ENCODE data around the gene ULBP1.
"Not testable (repeated sequence)": the region's sequence is repeated elsewhere in the genome, so short reads cannot be mapped to it uniquely, and the experiment has no call there.

ULBP1 gene

DNA sequence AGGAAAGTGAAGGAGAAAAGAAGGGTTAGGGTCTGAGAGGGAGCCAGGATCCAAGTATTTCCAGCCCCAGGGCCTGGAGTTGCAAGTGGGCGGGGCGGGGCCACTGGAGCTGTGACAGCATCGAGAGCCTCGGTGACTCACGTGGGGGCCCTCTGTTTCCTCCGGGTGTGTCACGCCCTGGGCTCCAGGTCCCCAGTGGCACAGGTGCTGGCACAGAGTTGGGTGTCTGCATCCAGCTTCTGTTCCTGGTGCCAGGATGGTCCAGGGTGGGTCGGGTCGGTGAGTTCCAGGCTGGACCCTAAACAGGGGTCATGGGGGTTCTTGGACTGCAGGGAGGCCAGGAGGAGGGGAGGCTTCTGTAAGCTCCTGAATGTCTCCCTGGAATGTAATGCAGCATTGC is 44.8 kb downstream of the ULBP1 start:
- DNase-seq: no peak

DNA sequence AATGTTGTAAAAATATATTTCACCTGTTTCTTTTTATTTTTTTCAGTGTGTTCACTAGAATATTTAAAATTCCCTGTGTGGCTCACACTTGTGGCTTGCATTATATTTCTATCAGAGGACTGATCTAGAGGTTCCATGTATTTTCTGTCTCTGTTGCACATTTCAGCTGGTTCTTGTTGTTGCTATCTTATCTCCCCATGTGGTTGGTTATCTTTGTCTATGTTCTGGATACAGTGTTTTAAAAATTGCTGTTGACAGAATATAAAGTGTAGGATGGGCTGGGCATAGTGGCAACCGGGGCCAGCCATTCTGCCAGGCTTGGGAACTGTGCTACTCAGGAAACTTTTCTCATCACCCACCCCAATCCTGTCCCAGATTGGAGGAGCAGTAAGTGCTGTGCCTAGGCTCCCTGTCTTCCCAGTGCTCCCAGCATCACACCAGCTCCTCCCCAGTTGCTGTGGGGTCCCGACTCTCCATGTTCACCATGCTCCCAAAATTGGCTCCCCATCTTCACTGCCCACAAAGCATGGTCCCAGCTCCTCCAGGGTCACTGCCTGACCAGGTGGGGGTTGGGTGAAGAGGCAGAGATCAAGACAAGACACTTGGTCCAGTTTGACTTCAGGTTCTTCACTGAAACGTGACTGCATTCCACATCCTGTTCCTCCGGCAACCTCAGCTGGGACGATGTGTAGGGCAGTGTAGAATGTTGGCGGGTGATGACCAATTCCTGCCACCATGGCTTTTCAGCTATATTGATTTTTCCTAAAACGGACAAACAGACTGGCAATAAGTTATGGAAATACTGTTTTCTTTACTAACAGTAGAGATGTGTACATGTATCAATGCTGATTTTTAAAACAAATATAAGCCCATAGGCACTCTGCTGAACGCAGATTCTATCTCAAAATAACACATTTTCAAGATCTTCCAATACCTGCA is 49.4 kb downstream of the ULBP1 start:
- DNase-seq: not testable (repeated sequence)

DNA sequence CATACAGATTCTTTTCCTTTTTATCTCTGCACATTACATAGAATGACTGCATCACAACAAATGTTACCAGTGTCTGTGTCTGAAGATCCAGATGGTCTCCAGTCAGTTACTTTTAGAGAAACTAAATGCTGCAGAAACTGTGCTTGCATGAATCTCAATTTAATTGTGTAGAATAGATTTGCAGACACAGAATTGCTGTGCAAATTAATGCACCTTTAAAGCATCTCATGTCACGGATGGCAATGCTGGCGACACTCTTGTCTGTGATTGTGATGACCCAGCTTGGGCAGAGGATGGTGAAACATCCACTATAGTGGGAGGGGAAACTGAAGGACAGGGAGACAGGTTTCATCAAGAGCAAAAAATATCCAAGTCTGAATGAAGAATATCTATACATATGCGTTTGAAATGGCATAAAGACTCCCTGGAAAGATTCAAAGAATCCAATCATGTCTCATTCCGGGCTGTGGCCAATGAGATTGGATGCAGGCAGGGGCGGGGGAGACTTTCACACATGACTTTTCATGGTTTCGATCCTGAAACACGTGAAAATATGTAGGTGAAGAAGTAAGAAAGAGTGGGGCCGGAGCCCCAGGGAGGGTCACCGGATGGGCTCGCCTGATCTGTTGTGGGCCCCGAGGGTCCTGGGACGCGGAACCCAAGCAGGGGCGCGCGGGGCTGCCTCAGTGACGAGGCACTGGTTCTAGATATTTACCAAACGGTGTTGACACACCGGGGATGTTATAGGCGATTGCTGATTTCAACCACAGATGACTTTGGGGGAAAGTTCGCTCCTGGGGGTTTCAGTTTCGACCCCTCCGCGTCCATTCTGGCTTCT is 50.3 kb downstream of the ULBP1 start:
- DNase-seq: not testable (repeated sequence)

DNA sequence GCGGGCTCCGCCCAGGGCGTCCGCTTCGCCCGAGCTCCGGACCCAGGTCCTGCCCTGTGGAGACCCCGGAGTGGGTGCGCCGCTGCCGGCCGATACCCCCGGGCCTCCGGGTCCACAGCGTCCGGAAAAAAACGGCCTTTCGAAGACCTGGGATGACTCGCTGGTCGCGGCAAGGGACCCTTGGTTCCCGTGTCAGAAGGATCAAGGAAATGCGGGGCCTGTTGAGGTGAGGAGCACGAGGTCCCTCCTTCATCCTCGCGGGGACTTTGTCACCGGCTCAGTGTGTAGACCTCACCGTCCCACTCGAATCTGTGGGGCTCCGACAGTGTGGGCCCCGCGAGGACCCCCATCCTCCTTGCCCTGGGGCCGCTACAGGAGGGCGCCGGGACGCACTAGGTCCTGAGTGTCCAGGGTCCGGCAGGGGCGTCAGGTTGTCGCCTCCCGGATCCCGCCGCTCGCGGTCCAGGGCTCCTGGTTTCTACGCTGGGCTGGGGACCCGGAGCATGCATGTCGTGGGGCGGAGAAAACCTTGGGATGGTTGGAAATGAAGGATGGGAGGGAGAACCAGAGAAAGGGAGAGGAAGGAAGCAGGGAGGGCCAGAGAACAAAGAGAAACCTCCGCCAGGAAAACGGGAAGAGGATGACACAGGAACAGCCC is 51.0 kb downstream of the ULBP1 start:
- DNase-seq: not testable (repeated sequence)

DNA sequence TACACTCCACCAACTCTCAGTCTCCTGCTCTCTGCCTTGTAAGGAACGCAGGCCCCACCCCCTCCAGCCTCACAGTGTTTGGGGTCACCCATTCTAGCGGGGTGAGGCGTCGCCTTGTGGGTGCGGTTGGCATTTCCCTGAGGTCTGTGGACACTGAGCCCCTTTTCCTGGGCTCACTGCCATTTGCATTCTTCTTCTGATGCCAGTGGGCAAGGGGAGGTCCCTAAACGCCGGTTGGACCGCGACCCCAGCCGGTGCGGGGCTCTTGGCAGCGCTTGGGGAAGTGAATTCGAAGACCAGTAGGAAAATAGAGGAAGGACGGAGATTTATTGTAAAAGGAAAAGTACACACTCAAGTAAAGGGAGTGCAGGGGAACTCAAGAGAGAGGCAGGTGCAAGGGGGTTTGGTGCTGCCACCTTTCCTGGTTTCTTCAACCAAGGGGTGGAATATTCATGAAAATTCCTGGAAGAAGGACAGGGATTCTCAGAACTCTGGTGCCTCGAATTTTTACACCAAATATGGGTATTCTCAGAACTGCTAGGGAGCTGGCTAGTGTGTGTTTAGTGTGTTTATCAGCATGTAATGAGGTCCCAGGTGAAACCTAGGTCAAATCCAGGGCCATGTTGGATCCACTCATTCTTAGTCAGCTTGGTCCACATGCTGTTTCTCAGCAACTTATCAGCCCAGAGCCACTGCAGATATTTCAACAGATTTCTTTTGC is 51.7 kb downstream of the ULBP1 start:
- DNase-seq: not testable (repeated sequence)

DNA sequence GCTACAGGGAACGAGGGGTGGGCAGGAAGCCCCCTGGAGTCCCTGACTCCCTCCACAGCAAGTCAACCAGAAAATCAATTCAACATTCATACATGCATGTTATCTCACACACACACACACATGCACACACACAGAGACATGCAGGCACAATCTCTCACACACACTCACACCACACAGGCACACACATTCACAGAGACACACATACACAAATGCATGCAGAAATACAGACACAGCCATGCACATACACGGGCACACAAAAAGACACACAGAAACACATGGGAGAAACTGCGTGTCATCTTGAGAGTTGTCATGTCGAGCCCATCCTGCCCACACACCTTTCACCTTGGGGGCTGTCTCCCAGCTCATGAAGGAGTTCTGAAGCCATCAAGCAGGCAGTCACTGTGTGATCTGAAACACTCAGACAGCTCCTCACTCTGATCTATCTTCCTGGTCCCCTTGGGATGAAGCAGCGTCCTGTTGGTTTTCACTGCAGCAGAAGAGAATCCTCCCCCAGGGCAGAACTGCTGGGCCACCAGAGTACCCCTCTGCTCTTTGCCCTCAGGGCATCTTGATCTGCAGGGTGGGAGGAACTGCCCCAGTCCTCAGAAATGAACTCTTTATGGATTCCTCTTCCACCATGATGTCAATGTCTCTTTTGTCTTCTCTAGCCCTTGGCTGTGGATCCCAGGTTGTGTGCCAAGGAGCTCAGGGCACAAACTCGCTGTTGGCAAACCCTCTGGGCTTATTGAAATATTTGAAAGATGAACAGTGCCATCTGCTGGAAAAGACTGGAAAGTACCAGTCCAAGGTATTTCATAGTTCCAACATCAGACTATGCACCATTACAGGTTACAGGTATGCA is 52.8 kb downstream of the ULBP1 start:
- DNase-seq: peak; percentile 55

DNA sequence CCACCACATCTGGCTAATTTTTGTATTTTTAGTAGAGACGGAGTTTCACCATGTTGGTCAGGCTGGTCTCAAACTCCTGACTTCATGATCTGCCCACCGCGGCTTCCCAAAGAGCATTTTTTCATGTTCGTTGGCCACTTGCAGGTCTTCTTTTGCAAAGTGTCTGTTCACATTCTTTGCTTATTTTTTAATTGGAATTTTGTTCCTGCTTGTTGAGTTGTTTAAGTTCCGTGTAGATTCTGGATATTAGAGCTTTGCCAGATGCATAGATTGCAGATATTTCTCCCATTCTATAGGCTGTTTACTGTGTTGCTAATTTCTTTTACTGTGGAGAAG is 53.4 kb downstream of the ULBP1 start:
- not testable (repeated sequence) for DNase-seq

DNA sequence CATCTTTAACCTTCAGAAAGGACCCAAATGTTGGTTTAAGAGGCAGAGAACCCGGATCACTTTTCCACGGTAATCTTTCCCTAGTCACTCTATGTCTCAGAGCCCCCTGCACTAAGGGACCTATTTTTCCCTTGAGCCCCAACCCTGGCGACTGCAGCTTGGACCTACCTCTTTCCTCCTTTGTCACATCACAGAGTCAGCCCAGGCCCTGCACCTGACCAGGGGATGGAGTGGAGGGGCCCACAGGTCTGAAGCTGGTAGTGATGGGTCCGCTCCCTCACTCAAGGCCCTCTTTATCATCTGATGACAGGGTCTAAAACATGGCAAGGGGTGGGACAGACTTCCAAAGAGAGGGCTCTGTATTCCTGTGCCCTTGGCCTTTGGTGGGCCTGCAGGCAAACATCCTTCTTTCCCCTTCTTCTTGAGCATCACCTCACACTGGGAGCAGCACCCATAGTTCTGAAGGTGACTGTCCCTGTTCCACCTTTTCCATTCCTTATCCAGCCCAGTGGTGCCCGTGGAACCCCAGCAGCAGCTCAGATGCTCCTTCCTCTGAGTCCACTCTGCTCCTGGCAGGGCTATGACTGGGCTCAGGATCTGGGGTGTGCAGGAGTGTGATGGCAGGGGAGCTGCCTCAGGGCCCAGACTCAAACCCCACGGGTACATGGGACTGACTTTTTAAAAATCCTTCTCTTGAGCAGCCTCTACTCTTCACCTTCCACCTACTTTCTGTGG is 55.3 kb downstream of the ULBP1 start:
- no peak for DNase-seq

DNA sequence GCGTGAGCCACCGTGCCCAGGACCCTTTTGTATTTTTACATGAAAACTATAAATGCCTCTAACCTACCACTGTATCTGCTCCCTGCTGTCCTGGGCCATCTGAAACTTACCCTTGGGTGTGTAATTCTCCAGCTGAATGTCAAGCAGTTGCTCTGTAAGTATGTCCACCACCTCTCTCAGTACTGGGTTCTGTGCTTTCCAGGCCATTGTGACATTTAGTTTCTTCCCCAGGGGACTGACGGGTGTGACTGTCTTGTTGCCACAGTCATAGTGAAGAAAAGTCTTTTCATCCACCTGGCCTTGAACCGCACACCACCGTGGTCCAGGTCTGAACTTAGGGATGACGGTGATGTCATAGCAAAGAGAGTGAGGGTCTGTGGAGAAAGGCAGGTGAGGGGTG is 58.1 kb downstream of the ULBP1 start:
- not testable (repeated sequence) for DNase-seq
